Stimulated activated naive CD8-positive, alpha-beta T cell treated with anti-CD3 and anti-CD28 coated beads, Interleukin-15, Interleukin-2, amounts not matched to agents 100 ng/mL and 50 ng/mL, for 24 hours (primary cell): ENCODE measurements around the gene PARP4.
"Not testable (repeated sequence)": the region's sequence is repeated elsewhere in the genome, so short reads cannot be mapped to it uniquely, and the experiment has no call there.

ENCODE experiments used
- H3K27ac Mint-ChIP-seq: one replicate; pipeline ENCODE4 v1.8.0; 2021; ENCODE audit warnings: mild to moderate bottlenecking, mixed read lengths
- H3K27me3 Mint-ChIP-seq: one replicate; pipeline ENCODE4 v1.8.0; 2021; ENCODE audit warnings: mixed read lengths
- H3K36me3 Mint-ChIP-seq: one replicate; pipeline ENCODE4 v1.8.0; 2021; ENCODE audit warnings: low read depth, mixed read lengths
- H3K4me1 Mint-ChIP-seq: one replicate; pipeline ENCODE4 v1.8.0; 2021; ENCODE audit warnings: low read depth, mixed read lengths
- H3K4me3 Mint-ChIP-seq: one replicate; pipeline ENCODE4 v1.8.0; 2021; ENCODE audit warnings: mild to moderate bottlenecking, mixed read lengths
- H3K9me3 Mint-ChIP-seq: one replicate; pipeline ENCODE4 v1.8.0; 2021; ENCODE audit warnings: mixed read lengths

The PARP4 gene

DNA sequence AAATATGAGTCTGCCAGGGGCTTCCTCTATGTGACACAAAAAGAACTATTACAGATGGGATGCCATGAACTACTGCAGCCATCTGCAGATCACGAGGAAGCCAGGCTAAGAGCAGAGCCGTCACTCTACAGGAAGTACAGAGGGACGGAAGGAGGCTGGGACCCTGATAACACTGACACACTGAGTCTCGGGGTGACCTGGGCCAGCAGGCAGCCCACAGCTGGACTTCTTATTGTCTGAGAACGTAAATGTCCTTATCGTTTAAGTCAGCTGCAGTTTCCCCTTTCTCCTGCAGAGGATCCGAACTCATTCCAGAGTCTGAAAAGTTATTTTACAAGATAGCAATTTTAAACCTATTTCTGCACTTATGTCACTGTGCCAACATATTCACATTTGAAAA lies 20.7 kb downstream of the PARP4 start:
- Mint-ChIP-seq H3K36me3 (peaks cover 78% of the 10 kb centered on the region), H3K27me3 (no peaks in the 10 kb centered on the region), H3K4me3 (no peak overlapping the region), H3K27ac (no peak overlapping the region), H3K9me3 (no peaks in the 10 kb centered on the region), H3K4me1 (no peaks in the 10 kb centered on the region)

DNA sequence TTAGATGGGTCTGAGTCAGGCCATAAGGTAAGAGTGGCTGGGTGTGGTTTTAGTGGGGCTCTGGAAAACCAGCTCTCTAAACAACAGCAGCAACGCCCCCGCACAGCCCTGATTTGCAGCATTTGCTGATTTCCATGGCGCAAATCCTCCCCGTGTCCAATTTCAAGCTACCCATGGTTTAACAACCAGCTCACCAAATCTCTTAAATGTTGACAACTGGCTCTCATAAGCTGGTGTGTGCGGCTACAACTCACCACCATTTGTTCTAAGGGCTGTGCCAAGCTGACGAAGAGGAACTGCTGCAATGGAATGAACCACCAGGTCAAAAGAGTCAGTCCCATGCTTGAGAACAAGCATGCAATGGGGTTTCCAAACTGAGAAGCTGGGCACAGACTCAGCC lies 22.9 kb downstream of the PARP4 start:
- Mint-ChIP-seq H3K36me3 (peaks cover 74% of the 10 kb centered on the region), H3K9me3 (no peaks in the 10 kb centered on the region), H3K27me3 (no peaks in the 10 kb centered on the region), H3K4me1 (no peaks in the 10 kb centered on the region), H3K27ac (no peak overlapping the region), H3K4me3 (no peak overlapping the region)

DNA sequence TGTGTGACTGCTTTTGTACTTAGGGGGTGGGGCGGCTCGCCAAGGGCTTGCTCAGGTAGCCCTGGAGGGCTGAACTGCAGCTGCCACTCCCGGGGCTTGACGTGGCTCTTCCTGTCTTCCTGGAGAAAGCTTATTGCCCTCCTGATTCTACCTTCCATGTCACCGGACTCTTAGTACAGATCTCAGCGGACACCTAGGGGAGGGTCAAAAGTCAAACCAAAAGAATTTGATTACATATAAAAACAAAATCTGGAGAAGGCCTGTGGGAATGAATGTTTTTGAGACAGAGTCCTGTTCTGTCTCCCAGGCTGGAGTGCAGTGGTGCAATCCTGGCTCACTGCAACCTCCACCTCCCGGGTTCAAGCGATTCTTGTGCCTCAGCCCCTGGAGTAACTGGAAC lies 24.5 kb downstream of the PARP4 start:
- H3K27me3 Mint-ChIP-seq, H3K9me3 Mint-ChIP-seq, H3K4me1 Mint-ChIP-seq, H3K4me3 Mint-ChIP-seq, H3K27ac Mint-ChIP-seq: not testable (repeated sequence)
- H3K36me3 Mint-ChIP-seq: peaks cover 70% of the 10 kb centered on the region

DNA sequence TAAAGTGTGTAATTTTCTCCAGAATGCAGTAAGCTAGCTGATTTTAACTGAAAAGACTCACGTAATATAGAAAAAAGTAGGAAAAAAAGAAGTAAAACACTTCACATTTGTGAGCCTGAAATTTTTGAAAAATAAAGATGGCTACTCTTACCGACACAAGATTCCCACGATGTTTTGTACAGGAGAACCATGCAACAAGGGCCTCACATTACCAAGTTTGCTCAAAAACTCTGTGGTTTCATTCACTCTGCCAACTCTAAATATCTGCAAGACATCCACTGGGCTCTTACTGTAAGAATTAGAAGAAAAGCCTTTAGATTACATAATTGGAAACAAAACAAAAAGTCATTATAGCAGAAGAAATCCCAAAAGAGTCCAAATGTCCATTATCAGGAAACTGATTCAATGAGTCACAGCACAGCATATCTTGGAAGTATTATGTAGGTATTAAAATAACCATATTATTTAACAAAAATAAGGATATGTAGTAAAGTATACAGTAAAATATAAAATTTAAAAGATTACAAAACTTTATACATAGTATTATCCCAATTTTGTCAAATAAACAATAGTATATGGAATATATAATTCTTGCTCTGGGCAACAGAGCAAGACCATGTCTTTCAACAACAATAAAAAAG lies 26.4 kb downstream of the PARP4 start:
- H3K4me3 Mint-ChIP-seq, H3K27me3 Mint-ChIP-seq, H3K4me1 Mint-ChIP-seq, H3K9me3 Mint-ChIP-seq, H3K27ac Mint-ChIP-seq: not testable (repeated sequence)
- peaks cover 72% of the 10 kb centered on the region for H3K36me3 Mint-ChIP-seq

DNA sequence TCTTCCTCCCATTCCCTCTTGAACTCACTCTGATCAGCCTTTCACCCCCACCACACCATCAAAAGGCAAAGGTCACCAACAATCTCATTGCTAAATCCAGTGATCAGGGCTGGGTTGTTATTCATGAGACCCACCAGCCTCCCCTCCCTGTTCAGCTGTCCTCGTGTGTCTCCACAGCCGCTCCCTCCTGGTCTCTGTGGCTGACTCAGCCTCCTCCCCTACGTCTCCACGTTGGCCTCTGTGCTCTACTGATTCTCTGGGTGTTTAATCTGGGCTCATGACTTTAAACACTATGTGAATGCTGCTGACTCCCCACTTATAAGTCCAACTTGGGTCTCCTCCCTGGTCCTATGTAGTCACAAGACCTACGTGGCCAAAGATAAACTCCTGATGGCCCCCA lies 38.9 kb downstream of the PARP4 start:
- H3K36me3 Mint-ChIP-seq: peaks cover 73% of the 10 kb centered on the region
- H3K4me3 Mint-ChIP-seq: no peak overlapping the region
- no peaks in the 10 kb centered on the region for H3K27me3 Mint-ChIP-seq
- H3K9me3 Mint-ChIP-seq: no peaks in the 10 kb centered on the region
- no peaks in the 10 kb centered on the region for H3K4me1 Mint-ChIP-seq
- no peak overlapping the region for H3K27ac Mint-ChIP-seq

DNA sequence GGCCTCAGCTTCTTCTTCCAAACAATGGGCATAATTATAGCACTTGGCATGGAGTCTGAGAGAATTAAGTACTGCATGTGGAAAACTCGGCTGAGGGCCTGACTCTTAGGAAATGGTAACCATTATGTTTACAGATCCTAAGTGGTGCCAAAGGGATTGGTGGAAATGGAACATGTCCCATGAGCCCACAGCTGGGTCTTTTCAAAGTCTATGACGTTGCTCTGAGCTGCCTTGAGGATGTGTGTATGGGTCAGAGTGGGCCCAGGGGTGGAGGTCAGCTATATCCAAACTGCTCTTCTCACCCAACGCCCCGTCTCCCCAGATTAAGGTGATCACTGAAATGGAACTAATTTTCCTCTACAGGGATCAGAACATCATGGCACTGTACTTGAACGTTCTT lies 40.4 kb downstream of the PARP4 start:
- H3K27ac Mint-ChIP-seq, H3K4me1 Mint-ChIP-seq, H3K9me3 Mint-ChIP-seq, H3K4me3 Mint-ChIP-seq, H3K27me3 Mint-ChIP-seq: not testable (repeated sequence)
- peaks cover 76% of the 10 kb centered on the region for H3K36me3 Mint-ChIP-seq

DNA sequence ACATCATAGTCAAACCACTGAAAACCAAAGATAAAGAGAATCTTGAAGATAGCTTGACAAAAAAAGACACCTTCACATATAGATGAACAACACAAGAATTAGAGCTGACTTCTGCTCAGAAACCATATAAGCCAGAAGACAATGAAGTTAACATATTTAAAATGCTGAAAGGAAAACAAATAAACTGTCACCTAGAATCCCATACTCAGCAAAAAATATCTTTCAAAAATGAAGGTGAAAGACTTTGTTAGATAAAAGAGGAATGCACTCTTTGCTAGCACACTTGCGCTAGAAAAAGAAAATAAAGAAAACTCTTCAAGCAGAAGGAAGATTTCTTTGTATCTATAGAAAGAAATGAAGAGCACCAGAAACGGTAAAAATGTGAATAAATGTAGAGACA lies 49.5 kb downstream of the PARP4 start:
- Mint-ChIP-seq H3K36me3 (peaks cover 63% of the 10 kb centered on the region), H3K27me3 (no peaks in the 10 kb centered on the region), H3K4me3 (no peak overlapping the region), H3K27ac (no peak overlapping the region), H3K4me1 (peaks cover 20% of the 10 kb centered on the region), H3K9me3 (no peaks in the 10 kb centered on the region)

DNA sequence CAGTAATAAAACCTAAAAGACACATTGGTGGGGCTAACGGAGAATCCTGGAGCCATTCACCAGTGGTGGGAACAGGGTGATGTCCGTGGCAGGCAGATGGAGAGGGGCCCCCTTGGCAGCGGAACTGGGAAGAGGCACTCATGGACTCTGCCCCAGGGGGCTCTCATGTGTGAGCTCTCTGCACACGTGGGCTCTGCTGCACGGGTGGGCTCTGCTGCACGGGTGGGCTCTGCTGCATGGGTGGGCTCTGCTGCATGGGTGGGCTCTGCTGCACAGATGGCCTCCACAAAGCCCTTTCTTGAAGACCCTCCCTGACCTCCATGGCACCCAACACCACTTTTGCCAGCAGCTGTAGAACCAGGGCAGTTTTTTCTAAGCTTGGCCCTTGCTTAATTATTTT lies 52.3 kb downstream of the PARP4 start:
- peaks cover 58% of the 10 kb centered on the region for H3K36me3 Mint-ChIP-seq
- H3K27me3 Mint-ChIP-seq: no peaks in the 10 kb centered on the region
- H3K4me3 Mint-ChIP-seq: no peak overlapping the region
- no peaks in the 10 kb centered on the region for H3K9me3 Mint-ChIP-seq
- no peak overlapping the region for H3K27ac Mint-ChIP-seq
- peaks cover 20% of the 10 kb centered on the region for H3K4me1 Mint-ChIP-seq

DNA sequence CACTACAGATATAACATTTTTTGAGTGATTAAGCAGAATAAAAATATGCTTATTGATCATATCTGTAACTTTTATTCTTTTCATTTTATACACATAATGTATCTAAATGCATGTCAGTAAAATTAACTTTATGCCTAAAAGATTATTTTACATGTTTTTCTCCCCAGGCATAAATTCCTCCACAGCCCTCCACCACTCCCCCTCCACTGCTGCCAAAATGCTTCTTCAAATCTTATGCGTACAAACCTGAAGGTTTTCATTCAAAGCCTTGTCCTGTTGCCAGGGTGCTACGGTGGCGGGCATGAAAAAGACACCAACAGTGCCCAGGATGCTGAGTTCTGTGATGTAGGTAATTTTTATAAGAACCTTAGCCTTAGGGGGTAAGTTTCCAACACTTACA lies 52.9 kb downstream of the PARP4 start:
- H3K27ac Mint-ChIP-seq: no peak overlapping the region
- H3K4me3 Mint-ChIP-seq: no peak overlapping the region
- H3K4me1 Mint-ChIP-seq: peaks cover 20% of the 10 kb centered on the region
- no peaks in the 10 kb centered on the region for H3K9me3 Mint-ChIP-seq
- peaks cover 58% of the 10 kb centered on the region for H3K36me3 Mint-ChIP-seq
- H3K27me3 Mint-ChIP-seq: no peaks in the 10 kb centered on the region

DNA sequence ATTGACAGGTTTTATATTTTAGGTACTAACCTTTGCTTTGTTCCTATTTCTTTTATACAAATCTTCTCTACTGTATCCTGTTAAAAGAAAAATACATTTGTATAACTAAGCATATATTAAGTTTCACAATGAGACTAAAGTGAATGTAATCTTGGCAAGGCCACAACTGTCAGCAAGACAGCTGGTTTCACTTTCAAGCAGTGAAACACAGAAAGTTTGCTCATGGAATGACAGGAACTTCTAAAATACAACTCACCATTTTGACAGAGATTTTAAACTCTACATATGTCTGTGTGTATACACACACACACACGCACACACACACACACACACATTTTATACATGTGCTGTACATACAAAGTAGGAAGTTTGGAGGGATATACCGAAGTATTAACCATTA lies 53.3 kb downstream of the PARP4 start:
- H3K4me3 Mint-ChIP-seq: no peak overlapping the region
- peaks cover 58% of the 10 kb centered on the region for H3K36me3 Mint-ChIP-seq
- peak overlapping the region; percentile 49 for H3K27ac Mint-ChIP-seq
- H3K4me1 Mint-ChIP-seq: peaks cover 20% of the 10 kb centered on the region
- H3K9me3 Mint-ChIP-seq: no peaks in the 10 kb centered on the region
- no peaks in the 10 kb centered on the region for H3K27me3 Mint-ChIP-seq

DNA sequence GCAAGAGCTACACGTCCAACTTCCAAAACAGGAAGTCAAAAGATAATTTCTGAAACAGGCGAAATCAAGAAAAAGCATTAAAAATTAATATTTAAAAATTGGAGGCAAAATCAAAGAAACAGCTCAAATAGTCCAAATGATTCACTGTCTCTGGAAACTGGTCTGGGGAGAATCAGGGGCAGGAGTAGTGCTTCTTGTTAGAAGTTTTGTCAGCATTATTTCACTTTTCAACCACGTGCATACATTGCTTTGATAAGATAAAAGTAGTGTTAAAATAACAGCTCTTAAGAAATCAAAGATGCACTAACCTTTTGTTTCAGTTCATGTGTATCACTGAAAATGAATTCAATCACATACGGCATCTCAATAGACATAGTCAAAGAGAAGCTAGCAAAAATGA lies 53.8 kb downstream of the PARP4 start:
- Mint-ChIP-seq H3K36me3 (peaks cover 58% of the 10 kb centered on the region), H3K27me3 (no peaks in the 10 kb centered on the region), H3K9me3 (no peaks in the 10 kb centered on the region), H3K4me1 (peaks cover 20% of the 10 kb centered on the region), H3K4me3 (no peak overlapping the region), H3K27ac (no peak overlapping the region)

DNA sequence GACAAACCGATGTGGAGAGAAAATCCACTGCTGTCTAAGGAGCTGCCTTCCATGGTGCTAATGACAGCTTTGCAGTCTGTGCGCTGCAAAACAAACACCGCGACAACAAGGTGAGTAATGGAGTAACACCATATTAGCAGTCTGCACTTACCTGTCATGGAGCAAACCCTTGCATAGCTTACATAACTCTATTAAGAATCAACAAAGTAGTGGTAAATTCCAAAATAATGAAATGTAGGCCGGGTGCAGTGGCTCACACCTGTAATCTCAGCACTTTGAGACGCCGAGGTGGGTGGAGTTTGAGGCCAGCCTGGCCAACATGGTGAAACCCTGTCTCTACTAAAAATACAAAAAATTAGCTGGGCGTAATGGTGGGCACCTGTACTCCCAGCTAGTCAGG lies 56.2 kb downstream of the PARP4 start:
- Mint-ChIP-seq H3K27me3 (no peaks in the 10 kb centered on the region), H3K4me1 (peaks cover 12% of the 10 kb centered on the region), H3K9me3 (no peaks in the 10 kb centered on the region), H3K4me3 (no peak overlapping the region), H3K27ac (no peak overlapping the region), H3K36me3 (peaks cover 54% of the 10 kb centered on the region)

DNA sequence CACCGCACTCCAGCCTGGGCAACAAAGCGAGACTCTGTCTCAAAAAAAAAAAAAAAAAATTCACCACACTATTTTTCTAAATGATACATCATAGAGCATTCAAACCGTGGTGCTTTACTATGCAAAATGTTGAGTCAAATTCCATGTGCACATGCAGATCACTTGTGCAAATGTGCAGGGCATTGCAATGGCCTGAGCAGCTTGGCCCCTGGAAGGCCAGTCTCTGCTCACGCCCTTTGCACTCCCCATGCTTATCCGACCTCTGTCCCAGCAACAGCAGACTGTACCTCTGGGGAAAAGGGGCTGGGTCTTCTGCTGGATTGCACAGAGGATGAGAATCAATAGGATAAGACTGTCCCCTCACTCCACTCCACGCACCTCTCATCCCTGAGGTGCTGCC lies 58.5 kb downstream of the PARP4 start:
- Mint-ChIP-seq H3K27ac (no peak overlapping the region), H3K9me3 (no peaks in the 10 kb centered on the region), H3K27me3 (no peaks in the 10 kb centered on the region), H3K4me1 (peaks cover 6% of the 10 kb centered on the region), H3K4me3 (no peak overlapping the region), H3K36me3 (peaks cover 52% of the 10 kb centered on the region)

DNA sequence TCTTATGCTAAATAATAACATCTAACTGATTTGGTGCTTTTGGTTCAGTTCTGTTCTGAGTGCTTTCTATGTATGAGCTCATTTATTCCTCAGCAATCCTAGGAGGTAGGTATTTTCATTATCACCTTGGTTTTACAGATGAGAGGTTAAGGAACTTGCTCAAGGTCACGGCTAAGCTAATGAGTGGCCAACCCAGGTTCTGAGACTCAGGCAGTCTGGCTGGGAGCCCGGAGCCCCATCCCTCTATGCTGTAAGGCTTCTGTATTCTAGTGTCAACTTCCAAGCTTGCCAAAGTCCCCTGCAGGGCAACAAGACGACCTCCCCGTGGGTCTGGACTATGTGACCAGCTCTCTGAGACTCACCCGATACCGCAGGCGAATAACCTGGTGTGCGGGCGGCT lies 60.5 kb downstream of the PARP4 start:
- no peaks in the 10 kb centered on the region for H3K4me1 Mint-ChIP-seq
- H3K9me3 Mint-ChIP-seq: no peaks in the 10 kb centered on the region
- H3K27me3 Mint-ChIP-seq: no peaks in the 10 kb centered on the region
- H3K36me3 Mint-ChIP-seq: peaks cover 57% of the 10 kb centered on the region
- H3K4me3 Mint-ChIP-seq: no peak overlapping the region
- no peak overlapping the region for H3K27ac Mint-ChIP-seq

DNA sequence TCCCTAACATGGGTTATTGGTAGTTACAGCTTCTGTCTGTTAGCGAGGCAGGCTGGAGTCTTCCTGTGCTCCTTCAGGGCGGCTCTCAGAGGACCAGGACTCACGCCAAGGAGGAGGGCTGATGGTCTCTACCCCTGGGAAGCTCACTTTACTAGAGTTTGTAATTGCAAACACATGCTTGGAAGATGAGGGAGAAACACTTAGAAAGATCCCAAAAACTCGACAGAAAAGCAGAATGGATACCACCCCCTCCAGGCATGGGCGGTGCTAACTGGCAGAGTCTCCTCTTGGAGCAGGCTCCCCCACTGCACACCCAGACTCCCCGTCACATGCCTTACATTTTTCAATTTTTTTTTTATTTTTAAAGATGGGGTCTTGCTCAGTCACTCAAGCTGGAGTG lies 62.0 kb downstream of the PARP4 start:
- Mint-ChIP-seq H3K9me3 (no peaks in the 10 kb centered on the region), H3K36me3 (peaks cover 56% of the 10 kb centered on the region), H3K27me3 (no peaks in the 10 kb centered on the region), H3K27ac (no peak overlapping the region), H3K4me1 (no peaks in the 10 kb centered on the region), H3K4me3 (no peak overlapping the region)

DNA sequence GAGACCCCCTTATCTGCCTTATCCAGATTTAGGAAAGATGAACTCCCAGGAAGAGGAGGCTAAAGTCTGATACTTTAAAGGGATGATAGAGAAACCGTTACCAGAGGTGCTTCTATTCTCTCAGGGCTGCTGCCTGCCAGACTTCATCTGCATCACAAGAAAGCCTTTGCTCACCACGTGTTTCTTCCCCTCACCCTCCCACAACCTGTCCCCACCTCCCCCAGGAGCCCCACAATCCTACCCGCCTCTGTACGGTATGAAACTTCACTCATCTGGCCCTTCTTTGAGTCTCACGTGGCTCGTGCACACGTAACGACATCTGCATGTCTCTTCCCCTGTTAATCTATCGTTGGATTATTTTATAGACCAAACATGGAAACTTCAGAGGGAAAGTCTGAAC lies 67.7 kb downstream of the PARP4 start:
- not testable (repeated sequence) for H3K4me1 Mint-ChIP-seq, H3K27ac Mint-ChIP-seq, H3K4me3 Mint-ChIP-seq, H3K27me3 Mint-ChIP-seq, H3K9me3 Mint-ChIP-seq
- peaks cover 49% of the 10 kb centered on the region for H3K36me3 Mint-ChIP-seq
